D721Med (cell line): Measurements from ENCODE around the gene LPP.

ENCODE experiments used
- DNase-seq: peaks from one replicate; pipeline ENCODE4 v3.0.0; 2011; ENCODE audit warnings: low spot score; ENCODE audit not compliant: insufficient read length
- FAIRE-seq: peaks from 2 replicates; lab custom pipeline; 2011; peaks lifted over from hg19 to GRCh38; lab: Jason Lieb, UNC
- TF ChIP-seq, protein P1 (sequence below): IDR thresholded peaks from 2 replicates; pipeline ENCODE4 v1.5.1; 2012; ENCODE audit warnings: mild to moderate bottlenecking, control low read depth; ENCODE audit not compliant: insufficient read depth; ENCODE audit errors: missing control alignments

Gene LPP

DNA sequence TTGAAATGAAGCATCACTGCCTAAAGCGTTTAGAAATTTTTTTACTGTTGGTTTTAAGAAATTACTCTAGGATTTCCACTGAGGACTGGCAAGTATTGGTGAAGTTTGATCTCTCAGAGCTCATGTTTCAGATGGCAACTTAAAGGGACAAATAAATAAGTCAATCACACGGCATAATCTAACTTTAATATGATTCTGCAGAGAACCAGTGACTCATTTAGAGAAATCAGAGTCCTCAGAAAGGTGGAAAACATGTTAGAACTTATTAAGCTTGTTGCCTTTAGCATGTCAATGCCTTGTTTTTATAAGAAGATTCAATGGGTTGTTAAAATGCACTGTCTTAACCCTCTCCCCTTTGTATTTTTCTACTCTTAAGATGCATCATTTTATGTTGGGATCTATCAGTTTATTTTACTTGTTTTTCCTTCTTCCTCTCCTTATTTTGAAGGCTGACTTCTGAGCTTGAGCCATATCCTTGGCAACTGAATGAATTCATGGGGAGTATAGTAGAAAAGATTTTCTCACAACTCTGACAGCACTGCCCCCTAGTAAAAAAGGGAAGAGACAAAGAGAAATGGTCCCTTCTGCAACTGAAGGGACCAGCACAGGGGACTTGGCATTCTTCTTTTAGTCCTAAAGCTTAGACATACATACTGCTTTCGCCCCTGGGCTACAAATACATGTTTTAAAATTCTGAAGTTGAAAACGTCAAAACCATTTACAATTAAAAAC, 431.2 kb downstream of the LPP start:
- DNase-seq (no peak), FAIRE-seq (no peak)
- TF ChIP-seq, protein P1, sequence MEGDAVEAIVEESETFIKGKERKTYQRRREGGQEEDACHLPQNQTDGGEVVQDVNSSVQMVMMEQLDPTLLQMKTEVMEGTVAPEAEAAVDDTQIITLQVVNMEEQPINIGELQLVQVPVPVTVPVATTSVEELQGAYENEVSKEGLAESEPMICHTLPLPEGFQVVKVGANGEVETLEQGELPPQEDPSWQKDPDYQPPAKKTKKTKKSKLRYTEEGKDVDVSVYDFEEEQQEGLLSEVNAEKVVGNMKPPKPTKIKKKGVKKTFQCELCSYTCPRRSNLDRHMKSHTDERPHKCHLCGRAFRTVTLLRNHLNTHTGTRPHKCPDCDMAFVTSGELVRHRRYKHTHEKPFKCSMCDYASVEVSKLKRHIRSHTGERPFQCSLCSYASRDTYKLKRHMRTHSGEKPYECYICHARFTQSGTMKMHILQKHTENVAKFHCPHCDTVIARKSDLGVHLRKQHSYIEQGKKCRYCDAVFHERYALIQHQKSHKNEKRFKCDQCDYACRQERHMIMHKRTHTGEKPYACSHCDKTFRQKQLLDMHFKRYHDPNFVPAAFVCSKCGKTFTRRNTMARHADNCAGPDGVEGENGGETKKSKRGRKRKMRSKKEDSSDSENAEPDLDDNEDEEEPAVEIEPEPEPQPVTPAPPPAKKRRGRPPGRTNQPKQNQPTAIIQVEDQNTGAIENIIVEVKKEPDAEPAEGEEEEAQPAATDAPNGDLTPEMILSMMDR, result no peak

DNA sequence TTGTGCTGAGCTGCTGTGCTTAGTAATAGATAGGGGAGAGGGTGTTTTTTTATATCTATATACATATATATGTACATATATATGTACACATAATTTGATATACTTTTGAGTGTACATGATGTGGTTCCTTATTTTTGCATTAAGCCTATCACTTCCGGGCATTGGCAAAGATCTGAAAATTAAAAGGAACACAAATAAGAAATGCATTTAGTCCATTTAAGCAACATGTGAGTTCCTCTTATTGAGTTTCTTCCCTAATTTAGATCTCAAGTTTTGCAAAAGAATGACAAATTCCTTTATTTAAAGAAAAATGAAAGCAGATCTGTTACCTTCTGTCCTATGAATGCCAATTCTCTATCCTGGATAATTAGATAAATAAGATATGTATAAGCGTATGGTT, 435.1 kb downstream of the LPP start:
- DNase-seq, result no peak

DNA sequence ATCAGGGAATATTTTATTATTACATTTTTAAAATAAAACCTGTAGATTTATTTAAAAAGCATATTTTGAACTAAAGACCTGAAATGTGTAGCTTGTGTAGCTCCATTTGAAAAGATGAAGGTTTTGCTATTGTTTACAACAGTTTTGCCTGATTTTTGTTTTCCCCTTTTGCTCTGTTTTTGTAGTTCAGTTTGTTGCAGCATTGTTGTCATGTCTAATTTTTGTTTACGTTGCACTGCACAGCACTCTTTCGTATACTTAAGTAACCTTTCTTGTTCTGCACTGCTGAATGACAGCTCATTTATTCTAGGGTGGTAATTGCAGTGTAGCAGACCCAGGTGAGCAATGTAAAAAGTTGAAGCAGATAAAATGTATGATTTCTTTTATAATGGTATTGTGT, 435.8 kb downstream of the LPP start:
- FAIRE-seq (no peak), DNase-seq (no peak)
- TF ChIP-seq, protein P1, result no peak

More for the DNA sequence above, 435.1 kb downstream of the LPP start:
- no peak for FAIRE-seq
- TF ChIP-seq, protein P1, result no peak

DNA sequence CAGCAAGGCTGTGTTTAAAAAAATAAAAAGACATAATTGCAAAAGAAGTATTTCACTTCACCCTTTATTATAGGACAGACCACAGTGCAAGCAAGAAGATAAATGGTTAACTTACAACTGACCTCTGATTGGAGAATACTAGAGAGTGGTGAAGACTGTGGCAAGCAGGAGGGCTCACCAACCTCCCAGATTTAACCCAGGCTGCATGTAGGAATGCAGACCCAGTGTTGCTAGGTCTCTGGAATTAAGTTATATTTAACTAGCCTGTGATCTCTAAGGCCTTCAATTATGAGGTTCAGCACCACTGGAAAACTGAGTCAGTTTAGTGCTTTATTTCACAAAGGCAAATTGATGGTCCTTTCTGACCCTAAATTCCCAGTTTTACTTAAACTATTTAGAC, 436.6 kb downstream of the LPP start:
- TF ChIP-seq, protein P1, result no peak
- DNase-seq (no peak), FAIRE-seq (no peak)

DNA sequence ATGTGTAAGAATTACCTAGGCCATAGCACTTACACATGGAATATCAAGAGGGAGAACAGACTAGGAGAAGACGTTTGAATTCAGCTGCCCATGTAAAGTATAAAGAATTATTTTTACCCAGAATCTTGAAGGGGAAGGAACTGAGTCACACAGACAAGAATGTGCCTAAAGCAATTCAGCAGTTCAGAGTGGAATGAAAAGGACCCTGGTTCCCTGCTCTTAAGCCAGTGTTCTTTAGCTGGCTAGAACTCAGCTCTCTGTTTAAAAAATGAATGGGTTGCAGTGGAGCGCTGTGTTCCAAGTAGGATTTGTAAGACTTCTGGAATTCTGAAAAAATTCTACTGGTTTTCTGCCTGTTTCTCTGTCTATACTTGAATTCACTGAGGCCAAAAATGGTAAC, 440.2 kb downstream of the LPP start:
- DNase-seq, result no peak
- FAIRE-seq, result no peak
- TF ChIP-seq, protein P1, result no peak

DNA sequence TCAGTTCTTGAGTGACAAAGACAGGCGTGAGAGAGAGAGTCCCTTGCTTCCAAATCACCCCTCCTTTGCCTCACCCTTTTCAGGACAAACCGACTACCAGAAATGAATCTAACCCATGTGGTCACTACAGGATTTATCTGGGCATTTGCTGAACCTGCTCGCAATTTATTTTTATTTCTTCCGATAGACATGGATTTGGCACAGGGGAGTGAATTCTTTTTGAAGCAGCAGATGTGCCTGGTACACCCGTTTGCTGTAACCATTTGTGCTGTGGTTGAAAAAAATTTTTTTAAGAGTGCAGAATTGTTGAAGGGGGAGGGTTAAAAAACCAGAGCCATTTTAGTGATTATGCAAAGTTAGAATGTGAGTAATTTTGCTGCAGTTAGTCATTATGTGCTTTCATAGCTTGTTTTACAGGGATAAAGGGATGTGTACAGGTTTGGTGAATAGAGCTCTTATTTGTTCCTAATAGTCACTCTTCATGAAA, 442.0 kb downstream of the LPP start:
- DNase-seq, result no peak
- TF ChIP-seq, protein P1, result no peak
- FAIRE-seq, result no peak

DNA sequence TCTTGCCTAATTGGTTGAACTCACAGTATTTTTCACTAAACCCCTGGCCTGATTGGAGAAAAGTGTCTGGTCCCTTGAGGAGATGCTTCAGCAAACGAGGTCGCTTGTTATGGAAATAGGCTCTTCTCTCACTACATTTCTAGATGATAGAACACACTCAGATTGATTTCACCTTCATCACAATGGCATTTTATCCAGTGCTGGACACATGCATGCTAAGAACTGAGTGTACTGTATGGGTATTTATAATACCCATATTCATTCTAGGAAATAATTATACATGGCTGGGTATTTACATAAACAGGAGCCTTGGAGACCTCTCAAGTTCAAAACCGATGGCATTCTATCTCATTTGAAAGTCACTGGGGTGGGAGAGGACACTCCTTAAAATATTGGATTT, 444.9 kb downstream of the LPP start:
- no peak for DNase-seq
- FAIRE-seq, result no peak
- TF ChIP-seq, protein P1, result no peak
